ENCODE results near the gene CHMP1A.

The CHMP1A gene

GRCh38 chr16:89602273-89602951, 55.1 kb downstream of the CHMP1A start:
- DNase-seq: peak in 1 of 2 donors; percentile 77

GRCh38 chr16:89601906-89602272, 55.6 kb downstream of the CHMP1A start:
- DNase-seq: no peak

- no peak for DNase-seq
Measured at GRCh38 chr16:89600956-89601355, 56.6 kb downstream of the CHMP1A start.

GRCh38 chr16:89600427-89600826, 57.1 kb downstream of the CHMP1A start:
- DNase-seq: no peak

GRCh38 chr16:89599902-89600301, 57.6 kb downstream of the CHMP1A start:
- no peak for DNase-seq

- DNase-seq: no peak
Measured at GRCh38 chr16:89599451-89599858, 58.1 kb downstream of the CHMP1A start.

GRCh38 chr16:89598199-89598598, 59.3 kb downstream of the CHMP1A start:
- DNase-seq: no peak

GRCh38 chr16:89596957-89597649, 60.4 kb downstream of the CHMP1A start:
- DNase-seq: no peak

GRCh38 chr16:89596061-89596689, 61.3 kb downstream of the CHMP1A start:
- no peak for DNase-seq

GRCh38 chr16:89595330-89596060, 62.0 kb downstream of the CHMP1A start:
- no peak for DNase-seq

Measured in bone marrow (tissue), 2 donors.